GM19438 (cell line): Measurements from ENCODE around the gene RTBDN.
"Not testable (repeated sequence)": the region's sequence is repeated elsewhere in the genome, so short reads cannot be mapped to it uniquely, and the experiment has no call there.

Experiments
- ATAC-seq: cut with Tn5 transposase; IDR thresholded peaks from one replicate; pipeline ENCODE4 v1.9.1; 2021; ENCODE audit warnings: low read depth; ENCODE audit not compliant: unreplicated experiment

RTBDN gene

GRCh38 chr19:12828494-12828893 lies 5.9 kb downstream of the RTBDN start:
- ATAC-seq = no peak

GRCh38 chr19:12825254-12826131 lies 8.9 kb downstream of the RTBDN start:
- ATAC-seq = no peak

- ATAC-seq = no peak
Observed at GRCh38 chr19:12821761-12822160, 12.6 kb downstream of the RTBDN start.

- ATAC-seq = not testable (repeated sequence)
Observed at GRCh38 chr19:12817810-12818209, 16.6 kb downstream of the RTBDN start.

- ATAC-seq = not testable (repeated sequence)
Observed at GRCh38 chr19:12817188-12817587, 17.2 kb downstream of the RTBDN start.

- no peak for ATAC-seq
Observed at GRCh38 chr19:12815088-12815487, 19.3 kb downstream of the RTBDN start.

- peak; percentile 60 for ATAC-seq
Observed at GRCh38 chr19:12806242-12807081, 27.9 kb downstream of the RTBDN start, which contains the start of gene RNASEH2A. RNASEH2A (plus strand) TSS chr19:12806584; CDS start chr19:12806674, 90 bp downstream.

- no peak for ATAC-seq
Observed at GRCh38 chr19:12804051-12804450, 30.3 kb downstream of the RTBDN start.

DNA sequence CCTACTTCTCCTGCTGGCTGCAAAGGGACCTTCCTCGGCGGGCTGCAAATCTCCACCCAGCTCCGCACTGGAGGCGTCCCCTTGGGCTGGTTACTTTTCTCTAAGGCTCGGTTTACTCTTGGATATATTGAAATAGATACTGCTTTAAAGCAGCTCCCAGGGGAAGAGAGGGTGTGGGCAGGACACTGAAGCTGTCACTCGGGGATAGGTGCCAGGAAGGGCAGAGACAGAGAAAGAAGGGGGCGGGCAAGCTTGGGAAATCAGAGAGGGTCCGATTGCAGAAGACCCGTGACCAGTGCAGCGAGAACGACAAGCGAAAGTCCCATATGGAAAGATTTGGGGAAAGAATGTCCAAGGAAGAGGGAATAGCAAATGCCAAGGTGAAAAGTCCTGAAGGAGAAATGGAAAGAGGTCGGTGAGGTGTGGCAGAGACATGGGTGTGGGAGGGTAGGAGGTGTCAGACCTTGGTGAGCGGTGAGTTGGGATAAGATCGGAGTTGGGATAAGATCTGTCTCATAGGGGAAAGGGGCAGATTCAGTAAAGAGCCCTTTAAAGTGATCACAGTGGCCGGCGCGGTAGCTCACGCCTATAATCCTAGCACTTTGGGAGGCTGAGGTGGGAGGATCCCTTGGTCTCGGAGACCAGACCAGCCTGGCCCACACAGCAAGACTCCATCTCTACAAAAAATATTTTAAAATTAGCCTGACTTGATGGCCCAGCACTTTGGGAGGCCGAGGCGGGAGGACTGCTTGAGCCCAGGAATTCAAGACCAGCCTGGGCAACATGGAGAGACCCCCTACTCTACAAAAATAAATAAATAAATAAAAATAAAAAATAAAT lies 31.9 kb downstream of the RTBDN start:
- no peak for ATAC-seq

DNA sequence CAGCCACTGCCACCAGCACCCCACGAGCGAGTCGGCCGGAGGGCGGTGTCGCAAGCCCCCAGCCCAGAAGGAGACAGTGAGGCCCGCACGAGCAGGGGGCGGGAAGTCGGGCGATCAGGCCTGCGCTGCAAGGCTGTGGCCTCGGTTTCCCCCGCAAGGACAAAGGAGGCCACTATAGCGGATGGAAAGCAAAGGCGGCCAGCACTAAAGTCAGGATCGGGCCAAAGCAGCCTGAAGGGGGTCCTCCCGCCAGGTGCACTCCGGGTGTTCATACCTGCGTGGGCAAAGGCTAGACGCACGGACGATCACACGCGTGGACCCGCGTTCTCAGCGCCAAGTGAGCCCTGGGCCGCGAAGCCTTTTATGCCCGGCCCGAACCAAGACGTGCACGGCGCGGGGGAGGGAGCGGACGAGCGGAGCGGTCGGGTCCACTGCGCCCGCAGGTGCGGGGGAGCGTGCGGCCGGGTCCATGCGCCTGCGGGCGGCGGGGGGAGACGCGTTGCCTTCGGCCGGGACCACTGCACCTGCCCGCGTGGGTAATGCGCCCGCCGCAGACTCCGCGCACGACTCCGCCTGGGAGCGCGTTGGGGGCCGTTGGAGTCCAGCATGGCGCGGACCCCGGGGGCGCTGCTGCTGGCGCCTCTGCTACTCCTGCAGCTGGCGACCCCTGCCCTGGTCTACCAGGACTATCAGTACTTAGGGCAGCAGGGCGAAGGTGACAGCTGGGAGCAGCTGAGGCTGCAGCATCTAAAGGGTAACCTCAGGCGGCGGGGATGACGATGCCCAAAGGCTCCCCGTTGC lies 32.7 kb downstream of the RTBDN start, which contains the start of the genes PRDX2 and THSD8:
PRDX2 (minus strand) TSS at position 335 of the 801 bp plus-strand sequence. CDS start 539 bp downstream, outside the sequence.
THSD8 (plus strand) TSS at position 604 of the 801 bp plus-strand sequence; CDS start at position 607, 3 bp downstream.
- no peak for ATAC-seq

DNA sequence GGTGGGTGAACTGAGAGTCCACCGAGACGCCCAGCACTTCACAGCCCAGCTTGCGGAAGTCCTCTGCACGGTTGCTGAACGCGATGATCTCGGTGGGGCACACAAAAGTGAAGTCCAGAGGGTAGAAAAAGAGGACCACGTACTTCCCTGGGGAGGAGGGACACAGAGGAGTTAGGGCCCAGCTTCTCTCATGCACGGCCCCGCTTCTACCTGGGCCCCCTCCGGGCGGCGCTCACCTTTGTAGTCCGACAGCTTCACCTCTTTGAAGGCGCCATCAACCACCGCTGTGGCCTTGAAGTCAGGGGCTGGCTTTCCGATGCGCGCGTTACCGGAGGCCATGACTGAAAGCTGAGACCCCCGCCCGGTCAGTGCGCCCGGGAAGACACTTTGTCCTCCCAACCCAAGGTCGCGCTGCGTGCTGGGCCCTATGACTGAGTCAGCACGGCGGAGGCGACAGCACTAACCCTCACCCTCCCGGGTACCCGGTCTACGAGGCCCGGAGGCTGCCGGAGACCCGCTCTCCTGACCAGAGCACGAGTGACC lies 33.4 kb downstream of the RTBDN start:
- no peak for ATAC-seq

- ATAC-seq = no peak
Observed at GRCh38 chr19:12800466-12800770, 34.0 kb downstream of the RTBDN start.

- ATAC-seq = no peak
Observed at GRCh38 chr19:12799742-12800465, 34.5 kb downstream of the RTBDN start.

GRCh38 chr19:12797607-12798006 lies 36.8 kb downstream of the RTBDN start:
- not testable (repeated sequence) for ATAC-seq

DNA sequence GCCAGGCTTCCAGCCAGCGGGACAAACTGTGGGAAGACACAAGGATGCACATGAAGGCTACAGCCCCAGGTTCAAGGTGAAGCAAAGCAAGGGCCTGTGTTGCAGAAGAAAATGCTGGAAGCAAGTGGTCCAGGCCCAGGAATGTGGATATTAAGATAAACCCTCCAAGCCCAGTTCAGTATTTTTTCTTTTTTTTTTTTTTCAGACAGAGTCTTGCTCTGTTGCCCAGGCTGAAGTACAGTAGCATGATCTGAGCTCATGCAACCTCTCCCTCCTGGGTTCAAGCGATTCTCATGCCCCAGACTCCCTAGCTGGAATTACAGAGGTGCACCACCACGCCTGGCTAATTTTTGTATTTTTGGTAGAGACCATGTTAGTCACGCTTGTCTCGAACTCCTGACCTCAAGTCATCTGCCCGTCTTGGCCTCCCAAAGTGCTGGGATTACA lies 37.2 kb downstream of the RTBDN start:
- ATAC-seq = no peak

DNA sequence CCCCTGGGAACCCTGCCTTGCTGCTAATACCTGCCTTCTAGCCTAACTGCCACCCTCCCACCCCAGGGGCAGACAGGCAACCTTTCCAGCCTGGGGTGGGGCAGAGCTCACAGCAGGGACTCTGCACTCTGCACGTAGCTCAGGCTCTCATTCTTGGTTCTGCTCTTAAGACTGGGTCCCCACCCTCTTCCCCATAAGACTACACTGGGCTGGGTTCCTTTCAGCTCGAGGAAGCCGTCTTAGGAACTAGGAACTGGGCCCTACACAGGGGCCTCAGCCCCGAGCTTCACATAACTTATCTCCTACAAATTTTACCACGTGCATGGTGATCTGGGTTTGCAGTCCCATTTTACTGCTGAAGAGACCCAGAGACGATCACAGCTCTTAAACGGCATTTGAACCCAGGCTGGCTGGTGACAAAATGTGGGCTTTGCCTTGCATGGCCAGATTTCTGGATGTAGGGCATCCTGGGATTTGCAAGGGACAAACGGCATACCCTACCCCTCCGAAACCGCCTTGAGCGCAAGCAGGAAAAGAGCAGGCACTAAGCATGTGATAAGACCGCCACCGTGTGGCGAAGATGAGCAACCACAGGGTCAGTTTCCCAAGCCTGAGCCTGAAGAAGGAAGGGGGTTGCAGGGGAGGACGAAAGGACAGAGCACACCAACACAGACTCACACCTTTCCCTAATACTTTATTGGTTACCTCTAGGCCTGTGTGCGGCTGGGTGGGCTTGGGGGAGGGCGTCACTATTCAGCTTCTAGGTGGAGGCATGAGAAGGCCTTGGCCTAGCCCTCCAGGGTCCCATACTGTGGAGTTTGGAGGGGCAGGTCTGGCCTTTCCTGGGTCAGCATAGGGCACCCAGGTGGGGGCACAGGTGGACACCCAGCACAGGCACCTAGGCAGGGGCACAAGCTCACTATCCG lies 38.0 kb downstream of the RTBDN start:
- no peak for ATAC-seq

- no peak for ATAC-seq
Observed at GRCh38 chr19:12794971-12795381, 39.4 kb downstream of the RTBDN start.
